Adipose tissue (tissue), 3 donors: ENCODE results near the gene ZBTB8A. TPM values are rescaled to one million over a fixed set of nuclear protein-coding genes. Genes with fewer than 3 reads are reported as not detected.
A peak's percentile ranks its signal among the peaks of the same experiment; 100 is the strongest.

Experiments
- H3K27ac ChIP-seq: one replicate; pipeline ENCODE4 v1.5.1; 2013; ENCODE audit warnings: low read depth, low read length
- WGBS, 3 donors: extraction: QIAGEN DNeasy Blood & Tissue Kit; methylation state at CpG; one replicate each; pipeline ENCODE4 v1.1.7; 2013; 5-methylcytosine and 5-hydroxymethylcytosine counted together
- polyA plus RNA-seq, 3 donors: library from polyadenylated mRNA; stranded (reverse); fragments of 200-250 nt; gene quantifications; one replicate each; pipeline ENCODE4 v1.2.3, GENCODE V29; 2013
- donor health status: healthy with polysubstance abuse.
- donor health status: Bipolar disorder and iron deficiency.
- donor health status: healthy.

The ZBTB8A gene
- polyA plus RNA-seq: 1 to 10 TPM; 1.9 to 2.2 (median 2.1) TPM

DNA sequence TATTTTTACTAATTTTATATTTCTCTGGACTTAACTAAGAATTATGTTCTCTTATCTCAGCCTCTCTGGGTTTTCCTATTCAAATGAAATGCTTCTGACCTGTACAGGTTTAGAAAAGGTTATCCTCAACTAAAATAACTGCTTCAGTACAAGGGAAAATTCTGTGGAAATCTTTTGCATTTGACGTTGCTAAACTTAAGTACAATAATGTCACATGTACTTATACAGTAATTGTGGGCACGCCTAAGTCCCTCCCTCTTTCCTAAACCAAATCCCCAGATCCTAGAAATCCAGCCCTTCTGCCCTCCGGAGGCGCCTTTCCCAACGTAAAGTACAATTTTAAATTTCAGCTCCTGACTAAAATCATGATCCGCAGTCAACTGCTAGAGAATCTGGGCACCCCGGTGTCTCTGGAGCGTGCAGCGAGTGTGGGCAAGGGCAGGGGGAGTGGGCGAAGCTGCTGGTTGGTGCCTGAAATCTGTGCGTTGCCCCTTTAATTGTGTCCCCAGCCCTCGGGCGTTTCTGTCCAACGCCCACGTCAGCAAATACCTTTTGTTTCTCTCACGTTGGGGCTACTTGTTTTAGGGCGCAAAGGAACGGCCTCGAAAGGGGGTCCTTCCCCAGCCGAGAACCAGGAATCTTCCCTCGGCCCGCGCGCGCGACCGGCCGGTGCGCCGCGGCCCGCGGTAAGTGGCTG is at the start of gene ZBTB8A:
ZBTB8A (plus strand) TSS at position 541 of the 697 bp plus-strand sequence. CDS start 53,505 bp downstream, outside the sequence.
- 0 to 1% (median 0%) methylated on average over 31 to 33 of the region's 33 CpGs for WGBS, 3 donors
- no peak within 1 kb of the TSS for H3K27ac ChIP-seq

DNA sequence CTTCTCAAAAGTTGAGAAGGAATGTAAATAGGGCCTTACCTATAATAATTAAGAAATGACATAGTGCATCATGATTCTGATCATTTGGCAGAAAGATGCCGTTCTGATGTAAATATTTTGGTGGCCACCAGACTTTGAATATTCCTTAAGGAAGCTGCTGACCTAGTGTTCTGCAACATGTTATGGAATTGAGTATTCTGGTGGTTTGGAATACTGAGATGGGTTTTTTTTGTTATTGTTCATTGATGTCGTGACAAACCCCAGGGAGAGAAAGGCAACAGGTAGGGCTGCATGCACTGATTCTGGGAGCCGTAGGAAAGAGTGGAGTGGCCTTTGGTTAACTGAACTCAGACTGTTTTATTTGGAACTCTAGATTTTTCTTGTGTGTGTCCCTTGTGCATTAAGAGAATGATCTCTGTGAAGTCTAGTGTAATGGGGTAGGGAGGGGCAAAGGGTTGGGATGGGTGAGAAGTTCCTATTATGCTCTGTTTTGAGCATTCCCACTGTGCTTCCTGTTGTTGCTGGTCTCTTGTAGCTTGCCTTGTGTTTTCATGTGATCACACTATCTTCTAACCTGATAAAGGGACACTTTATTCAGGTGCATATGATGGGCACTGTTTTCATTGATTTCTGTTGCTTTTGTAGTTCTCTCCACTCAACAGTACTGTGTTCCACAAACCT is 49.3 kb upstream of the ZBTB8A start:
- WGBS, 3 donors: 90 to 95% (median 92%) methylated on average over 3 of the region's 3 CpGs
- no peak overlapping the region for H3K27ac ChIP-seq

DNA sequence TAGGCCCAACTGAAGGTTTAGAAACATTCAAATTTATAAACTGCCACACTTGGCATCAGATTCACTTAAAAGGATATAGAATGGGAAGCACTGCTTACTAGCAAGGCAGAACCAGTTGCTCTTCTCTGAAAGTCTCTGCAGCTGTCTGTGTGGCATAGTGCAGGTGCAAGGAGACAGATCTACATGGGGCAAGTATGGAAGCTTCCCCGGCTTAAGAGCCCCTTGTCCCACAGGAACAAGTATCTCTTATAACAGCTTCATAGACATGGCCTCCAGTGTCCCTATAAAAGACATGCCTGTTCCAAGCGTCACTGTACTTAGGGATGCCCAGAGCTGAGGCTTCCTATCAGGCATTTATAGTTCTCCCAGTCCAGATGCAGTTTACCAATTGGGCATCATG is 47.8 kb upstream of the ZBTB8A start:
- 92 to 98% (median 98%) methylated on average over 2 of the region's 2 CpGs for WGBS, 3 donors

DNA sequence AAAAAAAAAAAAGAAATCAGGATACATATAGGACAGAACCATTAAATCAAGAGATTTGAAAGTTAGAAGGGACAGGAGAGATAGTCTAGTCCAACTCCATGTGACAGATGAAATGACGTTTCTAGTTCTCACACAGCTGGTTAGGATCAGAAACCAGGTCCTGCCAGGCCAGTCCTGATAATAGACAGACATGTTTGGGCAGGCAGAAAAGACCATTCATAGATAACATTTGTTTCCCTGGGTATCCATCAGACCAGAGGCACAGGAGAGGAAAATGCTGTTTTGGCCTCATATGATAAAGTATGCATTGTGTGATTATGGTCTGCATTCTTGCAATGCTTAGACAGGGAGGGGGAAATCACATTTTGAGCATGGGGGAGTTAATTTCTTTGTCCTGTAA is 45.0 kb upstream of the ZBTB8A start:
- WGBS, 3 donors: 45 to 74% (median 72%) methylated on average over 1 of the region's 1 CpG
- H3K27ac ChIP-seq: no peak overlapping the region

More for the DNA sequence above, 47.8 kb upstream of the ZBTB8A start:
- no peak overlapping the region for H3K27ac ChIP-seq

DNA sequence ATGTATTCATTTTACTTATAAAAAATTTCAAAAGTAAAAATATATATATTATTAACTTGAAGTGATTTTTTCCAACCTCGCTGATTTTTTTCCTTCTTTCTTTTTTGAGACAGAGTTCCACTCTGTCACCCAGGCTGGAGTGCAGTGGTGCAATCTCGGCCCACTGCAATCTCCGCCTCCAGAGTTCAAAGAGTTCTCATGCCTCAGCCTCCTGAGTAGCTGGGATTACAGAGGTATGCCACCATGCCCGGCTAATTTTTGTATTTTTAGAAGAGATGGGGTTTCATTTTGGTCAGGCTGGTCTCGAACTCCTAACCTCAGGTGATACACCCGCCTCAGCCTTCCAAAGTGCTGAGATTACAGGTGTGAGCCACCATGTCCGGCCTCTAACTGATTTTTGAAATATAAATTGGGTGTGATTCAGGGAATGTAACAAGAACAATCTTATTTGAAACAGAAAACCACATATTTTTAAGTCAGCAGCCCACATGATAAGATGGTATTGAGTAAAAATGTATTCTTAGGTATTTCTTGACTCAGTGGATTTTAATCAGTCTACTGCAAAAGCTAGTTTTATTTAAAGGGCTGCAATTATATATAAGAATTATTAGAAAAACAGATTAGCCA is 44.4 kb upstream of the ZBTB8A start:
- H3K27ac ChIP-seq: no peak overlapping the region
- WGBS, 3 donors: 87 to 90% (median 88%) methylated on average over 7 of the region's 7 CpGs

DNA sequence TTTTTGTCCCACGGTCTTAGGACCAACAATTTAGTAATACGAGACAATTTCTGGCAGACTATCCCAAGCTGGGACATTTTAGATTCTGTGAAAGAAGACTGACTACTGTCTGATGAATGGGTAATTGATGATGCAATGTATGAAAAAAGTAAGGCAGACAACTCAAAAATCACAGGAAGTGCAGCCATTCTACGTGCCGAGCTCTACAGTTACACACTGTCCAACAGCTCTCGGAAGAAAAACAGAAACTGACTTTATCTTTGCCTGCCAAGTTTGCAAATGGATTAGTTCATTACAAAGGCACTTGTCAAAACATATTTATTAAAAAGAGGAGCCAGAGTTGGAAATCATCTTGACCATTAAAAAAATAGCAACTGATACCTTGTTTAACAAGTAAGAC is 43.1 kb upstream of the ZBTB8A start:
- WGBS, 3 donors: 24 to 48% (median 30%) methylated on average over 5 of the region's 5 CpGs
- no peak overlapping the region for H3K27ac ChIP-seq

DNA sequence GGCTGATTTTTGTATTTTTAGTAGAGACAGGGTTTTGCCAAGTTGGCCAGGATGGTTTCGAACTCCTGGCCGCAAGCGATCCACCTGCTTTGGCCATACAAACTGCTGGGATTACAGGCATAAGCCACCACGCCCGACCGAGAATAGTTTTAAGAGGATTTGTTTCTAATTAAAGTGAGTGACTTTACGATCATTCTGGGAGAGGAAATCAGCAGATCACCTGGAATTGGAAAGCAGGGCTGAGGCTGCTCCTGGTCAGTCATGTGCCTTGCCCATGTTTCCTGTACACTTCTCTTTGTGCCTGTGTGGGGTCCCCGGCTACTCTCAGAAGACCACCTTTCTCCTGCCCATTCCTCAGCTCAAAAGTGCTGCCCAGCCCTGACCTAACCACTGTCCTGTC is 40.5 kb upstream of the ZBTB8A start:
- WGBS, 3 donors: 81 to 94% (median 91%) methylated on average over 8 of the region's 8 CpGs
- no peak overlapping the region for H3K27ac ChIP-seq

DNA sequence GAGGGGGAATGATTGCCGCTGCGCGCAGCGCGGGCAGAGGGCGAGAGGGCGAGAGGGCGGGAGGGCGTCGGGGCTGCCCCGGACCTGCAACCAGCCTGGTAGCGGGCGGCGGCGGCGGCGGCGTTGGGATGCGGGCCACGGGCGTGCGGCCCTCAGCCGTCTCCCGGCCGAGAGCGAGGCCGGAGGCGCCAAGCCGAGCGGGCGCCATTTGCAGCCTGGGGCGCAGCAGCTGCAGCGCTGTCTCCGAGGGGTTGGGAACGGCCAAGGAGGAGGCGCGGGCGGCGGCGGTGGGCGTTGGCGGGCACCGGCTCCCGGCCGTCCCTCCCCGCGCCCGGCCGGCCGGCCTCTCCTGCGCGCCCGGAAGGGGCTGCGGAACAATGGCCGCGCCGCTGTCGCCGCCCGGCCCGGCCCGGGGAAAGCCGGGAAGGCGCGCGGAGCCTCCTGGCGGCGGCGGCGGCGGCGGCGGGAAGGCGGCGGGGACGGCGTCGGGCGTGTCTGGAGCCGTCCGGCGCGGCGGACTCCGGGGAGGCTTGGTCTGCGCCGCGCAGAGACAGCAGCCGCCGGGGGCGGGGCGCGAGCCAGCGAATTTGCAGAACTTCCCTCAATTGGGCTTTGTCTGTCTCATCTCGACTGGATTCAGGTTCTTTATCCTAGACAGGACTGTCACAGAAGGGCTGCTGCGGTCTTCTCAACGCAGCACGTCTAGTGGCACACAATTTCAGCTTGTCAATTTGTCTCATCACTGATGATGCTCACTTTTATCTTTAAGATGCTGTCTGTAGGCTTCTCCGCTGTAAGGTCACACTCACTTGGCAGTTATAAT is 38.6 kb upstream of the ZBTB8A start:
- WGBS, 3 donors: 1 to 3% (median 1%) methylated on average over 40 to 99 of the region's 99 CpGs
- peak overlapping the region; percentile 81 for H3K27ac ChIP-seq

DNA sequence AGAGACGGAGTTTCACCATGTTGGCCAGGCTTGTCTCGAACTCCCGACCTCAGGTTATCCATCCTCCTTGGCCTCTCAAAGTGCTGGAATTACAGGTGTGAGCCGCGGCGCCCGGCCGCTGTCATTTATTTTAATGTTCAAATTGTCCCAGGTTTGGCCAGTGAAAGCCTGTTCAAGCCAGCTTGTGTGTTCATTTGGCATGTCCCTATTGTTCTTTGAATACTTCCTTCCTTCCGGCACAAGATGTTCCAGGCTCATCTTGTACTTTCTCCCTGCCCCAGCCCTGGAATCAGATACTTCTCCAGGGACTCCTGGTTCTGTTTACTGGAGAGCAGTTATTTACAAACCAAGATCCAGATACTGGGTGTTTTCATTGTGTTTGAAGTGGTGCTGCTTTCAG is 37.4 kb upstream of the ZBTB8A start:
- WGBS, 3 donors: 77 to 91% (median 84%) methylated on average over 9 of the region's 9 CpGs
- no peak overlapping the region for H3K27ac ChIP-seq

DNA sequence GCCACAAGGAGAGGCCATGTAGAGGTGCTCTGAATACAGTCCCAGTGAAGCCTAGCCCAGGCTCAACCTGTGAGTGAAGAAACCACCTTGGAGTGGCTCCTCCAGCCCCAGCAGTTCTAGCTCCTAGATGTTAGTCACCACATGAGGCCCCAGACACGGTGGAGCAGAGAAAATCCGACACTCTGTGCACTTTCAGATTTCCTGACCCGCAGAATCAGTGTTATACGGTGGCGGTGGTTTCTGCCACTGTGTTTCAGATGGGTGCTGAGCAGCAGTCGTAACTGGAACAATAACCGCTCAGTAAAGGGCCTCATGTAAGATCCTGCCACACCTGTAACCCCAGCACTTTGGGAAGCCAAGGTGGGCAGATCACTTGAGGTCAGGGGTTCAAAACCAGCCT is 36.1 kb upstream of the ZBTB8A start:
- WGBS, 3 donors: 86 to 92% (median 90%) methylated on average over 7 of the region's 7 CpGs
- no peak overlapping the region for H3K27ac ChIP-seq

DNA sequence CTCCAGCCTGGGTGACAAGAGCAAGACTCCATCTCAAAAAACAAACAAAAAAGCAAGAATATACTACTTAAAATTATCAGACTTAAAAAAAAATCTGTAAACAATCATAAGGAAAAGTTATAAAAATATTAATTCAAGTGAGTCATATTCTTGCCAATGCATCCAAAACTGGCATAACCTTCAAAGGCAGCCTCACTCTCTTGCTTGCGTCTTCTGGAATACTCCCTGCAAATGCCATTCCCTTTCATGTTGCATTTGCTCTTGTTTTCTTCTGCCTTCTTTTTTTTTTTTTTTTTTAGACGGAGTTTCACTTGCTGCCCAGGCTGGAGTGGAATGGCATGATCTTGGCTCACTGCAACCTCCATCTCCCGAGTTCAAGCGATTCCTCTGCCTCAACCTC is 32.2 kb upstream of the ZBTB8A start:
- no peak overlapping the region for H3K27ac ChIP-seq
- WGBS, 3 donors: 81 to 92% (median 85%) methylated on average over 4 of the region's 4 CpGs

DNA sequence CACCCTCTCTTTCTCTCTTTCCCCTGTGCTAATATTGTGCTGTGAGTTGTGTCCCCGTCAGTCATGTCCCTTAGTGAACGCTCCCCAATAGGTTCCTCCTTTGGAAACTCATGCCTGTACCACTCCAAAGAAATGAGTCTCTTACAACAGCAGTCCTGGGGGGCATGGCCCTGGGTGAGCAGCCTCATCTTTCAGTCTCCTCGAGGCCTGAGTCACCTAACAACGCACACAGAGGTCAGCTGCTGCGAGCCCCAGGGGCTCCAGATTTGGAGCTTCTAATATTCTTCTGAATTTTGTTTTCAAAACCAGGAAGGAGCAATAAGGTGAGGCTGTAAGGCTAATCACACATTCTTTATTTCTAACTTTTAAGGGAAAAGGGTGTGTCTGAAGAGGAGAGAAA is 30.5 kb upstream of the ZBTB8A start:
- no peak overlapping the region for H3K27ac ChIP-seq
- 79 to 81% (median 80%) methylated on average over 5 of the region's 5 CpGs for WGBS, 3 donors

DNA sequence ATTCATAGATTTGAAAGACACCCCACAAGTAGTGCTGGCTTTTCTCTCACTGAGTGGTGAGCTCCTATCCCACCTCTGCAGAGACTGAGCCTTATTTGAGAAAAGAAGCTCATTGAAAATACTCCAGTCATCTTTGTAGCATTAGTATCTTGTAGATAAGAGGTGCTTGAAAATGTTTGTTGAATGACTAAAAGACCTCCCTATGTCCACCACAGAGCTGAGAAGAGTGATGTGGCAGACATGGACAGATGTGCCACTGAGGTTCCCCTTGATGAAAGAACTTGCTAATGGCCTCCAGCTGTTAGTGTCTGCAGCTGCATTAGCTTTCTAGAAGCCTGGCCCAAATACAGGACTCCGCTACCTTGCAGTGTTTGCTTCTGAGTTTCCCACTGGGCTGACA is 29.3 kb upstream of the ZBTB8A start:
- H3K27ac ChIP-seq: no peak overlapping the region
- WGBS, 3 donors: 95 to 100% (median 97%) methylated on average over 1 of the region's 1 CpG

DNA sequence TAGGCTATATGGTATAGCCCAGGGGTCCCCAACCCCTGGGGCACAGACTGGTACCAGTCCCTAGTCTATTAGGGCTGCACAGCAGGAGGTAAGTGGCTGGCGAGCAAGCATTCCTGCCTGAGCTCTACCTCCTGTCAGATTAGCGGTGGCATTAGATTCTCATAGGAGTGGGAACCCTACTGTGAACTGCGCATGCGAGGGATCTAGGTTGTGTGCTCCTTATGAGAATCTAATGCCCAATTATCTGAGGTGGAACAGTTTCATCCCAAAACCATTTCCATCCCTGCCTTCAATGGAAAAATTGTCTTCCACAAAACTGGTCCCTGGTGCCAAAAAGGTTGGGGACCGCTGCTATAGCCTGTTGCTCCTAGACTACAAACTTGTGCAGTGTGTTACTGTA is 22.8 kb upstream of the ZBTB8A start:
- 87 to 92% (median 87%) methylated on average over 5 of the region's 5 CpGs for WGBS, 3 donors

DNA sequence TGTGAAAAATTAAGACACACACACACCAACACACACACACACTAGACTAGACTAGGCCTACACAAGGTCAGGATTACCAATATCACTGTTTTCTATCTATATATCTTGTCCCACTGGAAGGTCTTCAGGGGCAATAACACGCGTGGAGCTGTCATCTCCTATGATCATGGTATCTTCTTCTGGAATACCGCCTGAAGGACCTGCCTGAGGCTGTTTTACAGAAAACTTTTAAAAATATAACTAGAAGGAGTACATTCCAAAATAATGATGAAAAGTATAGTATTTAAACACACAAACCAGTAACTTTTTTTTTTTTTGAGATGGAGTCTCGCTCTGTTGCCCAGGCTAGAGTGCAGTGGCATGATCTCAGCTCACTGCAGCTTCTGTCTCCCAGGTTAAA is 20.3 kb upstream of the ZBTB8A start:
- WGBS, 3 donors: 91 to 95% (median 93%) methylated on average over 4 of the region's 4 CpGs

More for the DNA sequence above, 22.8 kb upstream of the ZBTB8A start:
- no peak overlapping the region for H3K27ac ChIP-seq

DNA sequence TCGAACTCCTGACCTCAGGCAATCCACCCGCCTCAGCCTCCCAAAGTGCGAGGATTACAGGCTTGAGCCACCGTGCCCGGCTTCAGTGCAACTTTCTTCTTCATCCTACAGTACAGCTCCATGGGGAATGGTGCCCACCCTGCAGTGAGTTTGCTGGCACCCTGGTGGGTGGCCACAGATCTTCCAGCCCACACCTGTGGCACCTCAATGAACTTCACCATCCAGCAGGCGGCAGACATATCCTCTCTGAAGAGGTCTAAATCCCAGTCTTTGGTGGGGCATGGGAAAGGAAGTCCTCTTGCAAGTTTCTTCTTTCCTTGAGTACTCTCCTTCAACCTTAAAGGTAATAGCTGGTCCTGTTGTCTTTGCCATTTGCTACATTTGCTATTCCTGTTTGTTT is 18.1 kb upstream of the ZBTB8A start:
- H3K27ac ChIP-seq: no peak overlapping the region
- 85 to 99% (median 90%) methylated on average over 6 of the region's 6 CpGs for WGBS, 3 donors

More for the DNA sequence above, 20.3 kb upstream of the ZBTB8A start:
- no peak overlapping the region for H3K27ac ChIP-seq

DNA sequence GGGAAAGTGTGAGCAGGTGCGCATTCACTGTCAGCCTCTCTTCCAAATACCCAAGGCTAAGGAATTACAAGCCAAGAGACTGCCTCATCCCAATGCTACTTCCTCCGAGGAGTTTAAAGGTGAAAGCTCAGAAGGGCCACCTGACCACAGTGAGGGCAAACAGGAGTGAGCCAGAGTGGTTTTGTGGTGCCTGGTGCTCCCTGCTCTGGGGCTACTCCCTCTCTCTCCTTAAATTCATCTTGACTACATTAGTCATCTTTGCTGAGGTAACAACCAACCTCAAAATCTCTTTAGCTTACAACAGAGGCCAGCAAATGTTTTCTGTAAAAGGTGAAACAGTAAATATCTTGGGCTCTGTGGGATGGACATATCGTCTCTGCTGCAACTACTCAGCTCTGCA is 14.2 kb upstream of the ZBTB8A start:
- no peak overlapping the region for H3K27ac ChIP-seq
- WGBS, 3 donors: 67 to 79% (median 74%) methylated on average over 3 of the region's 3 CpGs

DNA sequence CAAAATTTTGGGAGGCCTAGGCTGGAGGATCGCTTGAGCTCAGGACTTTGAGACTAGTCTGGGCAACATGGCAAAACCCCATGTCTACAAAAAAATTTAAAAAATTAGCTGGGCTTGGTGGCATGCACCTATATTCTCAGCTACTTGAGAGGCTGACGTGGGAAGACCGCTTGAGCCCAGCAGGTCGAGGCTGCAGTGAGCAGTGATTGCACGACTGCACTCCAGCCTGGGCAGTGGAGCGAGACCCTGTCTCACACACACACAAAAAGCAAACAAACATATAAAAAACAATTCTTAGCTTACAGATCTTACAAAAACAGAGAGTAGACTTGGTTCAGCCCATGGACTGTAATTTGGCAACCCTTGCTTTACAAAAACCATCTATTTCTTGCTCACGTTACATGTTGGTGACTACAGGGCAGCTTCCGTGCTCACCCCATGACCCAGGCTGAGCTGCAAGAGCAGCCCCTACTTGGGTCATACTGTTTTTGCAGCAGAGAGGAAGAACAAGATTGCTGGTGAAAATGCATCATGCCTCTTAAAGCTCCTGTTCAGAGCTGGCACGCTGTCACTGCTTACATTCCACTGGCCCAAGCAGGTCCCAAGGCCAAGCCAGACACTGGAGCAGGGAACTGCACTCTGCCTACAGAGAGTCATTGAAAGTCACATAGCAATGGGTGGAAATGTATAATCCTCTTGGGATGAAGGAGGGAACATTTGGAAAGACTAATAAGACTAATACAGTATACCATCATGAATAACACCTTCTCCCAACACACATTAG is 13.4 kb upstream of the ZBTB8A start:
- 90 to 93% (median 93%) methylated on average over 9 of the region's 9 CpGs for WGBS, 3 donors
- no peak overlapping the region for H3K27ac ChIP-seq
